Stimulated activated CD8-positive, alpha-beta memory T cell treated with anti-CD3 and anti-CD28 coated beads, Interleukin-4, amount 100 ng/mL, for 24 hours (primary cell): ENCODE data around the gene NR1H4.
"Not testable (repeated sequence)": the region's sequence is repeated elsewhere in the genome, so short reads cannot be mapped to it uniquely, and the experiment has no call there.

ENCODE experiments used
- DNase-seq: peaks from one replicate; pipeline ENCODE4 v3.0.0-alpha.2; 2020; ENCODE audit warnings: low read depth

Gene NR1H4

GRCh38 chr12:100473716-100474150 lies at the start of gene NR1H4:
NR1H4 (plus strand) TSS chr12:100473866; CDS start chr12:100493324, 19,458 bp downstream.
- no peak for DNase-seq

- no peak for DNase-seq
Observed at GRCh38 chr12:100426145-100426544, 47.5 kb upstream of the NR1H4 start.

GRCh38 chr12:100427078-100427477 lies 46.6 kb upstream of the NR1H4 start:
- DNase-seq, result no peak

GRCh38 chr12:100430251-100430650 lies 43.4 kb upstream of the NR1H4 start:
- not testable (repeated sequence) for DNase-seq

GRCh38 chr12:100433701-100434100 lies 40.0 kb upstream of the NR1H4 start:
- DNase-seq, result no peak

GRCh38 chr12:100434177-100434576 lies 39.5 kb upstream of the NR1H4 start:
- no peak for DNase-seq

GRCh38 chr12:100435957-100436356 lies 37.7 kb upstream of the NR1H4 start:
- DNase-seq, result no peak

- no peak for DNase-seq
Observed at GRCh38 chr12:100437038-100437841, 36.4 kb upstream of the NR1H4 start.

GRCh38 chr12:100439797-100440196 lies 33.9 kb upstream of the NR1H4 start:
- no peak for DNase-seq

GRCh38 chr12:100442403-100442802 lies 31.3 kb upstream of the NR1H4 start:
- DNase-seq, result no peak

- no peak for DNase-seq
Observed at GRCh38 chr12:100443434-100443833, 30.2 kb upstream of the NR1H4 start.

GRCh38 chr12:100445081-100445481 lies 28.6 kb upstream of the NR1H4 start:
- DNase-seq, result no peak

- DNase-seq, result no peak
Observed at GRCh38 chr12:100447381-100447780, 26.3 kb upstream of the NR1H4 start.

GRCh38 chr12:100448656-100449055 lies 25.0 kb upstream of the NR1H4 start:
- no peak for DNase-seq

GRCh38 chr12:100450735-100451134 lies 22.9 kb upstream of the NR1H4 start:
- no peak for DNase-seq

- no peak for DNase-seq
Observed at GRCh38 chr12:100453951-100454350, 19.7 kb upstream of the NR1H4 start.

- DNase-seq, result no peak
Observed at GRCh38 chr12:100455896-100456295, 17.8 kb upstream of the NR1H4 start.

GRCh38 chr12:100458191-100458590 lies 15.5 kb upstream of the NR1H4 start:
- DNase-seq, result no peak

- no peak for DNase-seq
Observed at GRCh38 chr12:100460702-100461101, 13.0 kb upstream of the NR1H4 start.

- DNase-seq, result no peak
Observed at GRCh38 chr12:100461330-100461973, 12.2 kb upstream of the NR1H4 start.

- no peak for DNase-seq
Observed at GRCh38 chr12:100463661-100464060, 10.0 kb upstream of the NR1H4 start.

GRCh38 chr12:100464529-100464928 lies 9.1 kb upstream of the NR1H4 start:
- no peak for DNase-seq

- DNase-seq, result no peak
Observed at GRCh38 chr12:100468126-100468525, 5.5 kb upstream of the NR1H4 start.

- DNase-seq, result no peak
Observed at GRCh38 chr12:100472325-100472724, 1.3 kb upstream of the NR1H4 start.
